GM23338 (cell line): ENCODE results near the gene CARD10. TPM values are rescaled to one million over a fixed set of nuclear protein-coding genes. Genes with fewer than 3 reads are reported as not detected.

ENCODE experiments used
- ATAC-seq: fragments of 200-7000 bp; cut with Tn5 transposase; 3 replicates; pipeline ENCODE4 v1.9.1; 2020
- DNase-seq: peaks from one replicate; pipeline ENCODE4 v3.0.0-alpha.2; 2015; ENCODE audit warnings: low spot score
- H2AFZ ChIP-seq: fragments of 200-600 bp; sonication (generic); 2 replicates; pipeline ENCODE4 v1.8.0; 2016; ENCODE audit warnings: antibody characterized with exemption, mild to moderate bottlenecking, moderate library complexity
- H3F3A ChIP-seq: fragments of 200-600 bp; sonication (generic); replicated peaks from 2 replicates; pipeline ENCODE4 v1.8.0; 2017; ENCODE audit warnings: antibody characterized with exemption, mixed run types, low read depth
- H3K27ac ChIP-seq: fragments of 200-600 bp; sonication (generic); 2 replicates; pipeline ENCODE4 v1.6.1; 2016; ENCODE audit warnings: low read depth
- H3K27me3 ChIP-seq: fragments of 200-600 bp; sonication (generic); 2 replicates; pipeline ENCODE4 v1.8.0; 2016; ENCODE audit warnings: mild to moderate bottlenecking, mixed run types, moderate library complexity; ENCODE audit not compliant: insufficient read depth
- H3K36me3 ChIP-seq: fragments of 200-600 bp; sonication (generic); 2 replicates; pipeline ENCODE4 v1.8.0; 2016; ENCODE audit warnings: mild to moderate bottlenecking; ENCODE audit not compliant: insufficient read depth
- H3K4me1 ChIP-seq: fragments of 200-600 bp; sonication (generic); 2 replicates; pipeline ENCODE4 v1.8.0; 2016; ENCODE audit warnings: mild to moderate bottlenecking, moderate library complexity; ENCODE audit not compliant: insufficient read depth
- H3K4me2 ChIP-seq: fragments of 200-600 bp; sonication (generic); 2 replicates; pipeline ENCODE4 v1.7.1; 2017; ENCODE audit warnings: mixed run types
- H3K4me3 ChIP-seq: fragments of 200-600 bp; sonication (generic); 2 replicates; pipeline ENCODE4 v1.6.1; 2016; ENCODE audit warnings: mixed run types
- H3K79me2 ChIP-seq: fragments of 200-600 bp; sonication (generic); replicated peaks from 2 replicates; pipeline ENCODE4 v1.8.0; 2017; ENCODE audit warnings: mild to moderate bottlenecking; ENCODE audit not compliant: insufficient read depth
- H3K9me2 ChIP-seq: fragments of 200-600 bp; sonication (generic); 2 replicates; pipeline ENCODE4 v1.8.0; 2017; ENCODE audit not compliant: insufficient read depth
- H4K20me1 ChIP-seq: fragments of 200-600 bp; sonication (generic); replicated peaks from 2 replicates; pipeline ENCODE4 v1.8.0; 2017; ENCODE audit warnings: mild to moderate bottlenecking; ENCODE audit not compliant: insufficient read depth
- H3K27ac Mint-ChIP-seq: 2 replicates; pipeline ENCODE4 v1.8.0; 2020; ENCODE audit warnings: inconsistent platforms, mild to moderate bottlenecking, moderate library complexity, mixed read lengths
- H3K27me3 Mint-ChIP-seq: 3 replicates; pipeline ENCODE4 v1.8.0; 2022; ENCODE audit warnings: low read depth, mild to moderate bottlenecking, moderate library complexity, mixed read lengths, inconsistent platforms; ENCODE audit not compliant: insufficient read depth, poor library complexity
- H3K36me3 Mint-ChIP-seq: 3 replicates; pipeline ENCODE4 v1.8.0; 2021; ENCODE audit warnings: low read depth, mild to moderate bottlenecking, inconsistent platforms, moderate library complexity, mixed read lengths
- H3K4me1 Mint-ChIP-seq: 3 replicates; pipeline ENCODE4 v1.8.0; 2020; ENCODE audit warnings: mild to moderate bottlenecking, inconsistent platforms, mixed read lengths
- H3K4me3 Mint-ChIP-seq: 3 replicates; pipeline ENCODE4 v1.8.0; 2021; ENCODE audit warnings: moderate library complexity, mild to moderate bottlenecking, inconsistent platforms, mixed read lengths
- H3K9me3 Mint-ChIP-seq: 3 replicates; pipeline ENCODE4 v1.8.0; 2020; ENCODE audit warnings: moderate library complexity, mild to moderate bottlenecking, inconsistent platforms, mixed read lengths
- CREB1 ChIP-seq: fragments of 250-450 bp; sonication (Bioruptor Pico); IDR thresholded peaks from 2 replicates; pipeline ENCODE4 v1.5.0; 2020; ENCODE audit warnings: low read depth, mild to moderate bottlenecking, moderate library complexity
- EZH2 ChIP-seq: fragments of 200-600 bp; sonication (generic); IDR thresholded peaks from one replicate; pipeline ENCODE4 v1.8.0; 2017; ENCODE audit warnings: antibody characterized with exemption, mild to moderate bottlenecking, low read depth; ENCODE audit not compliant: unreplicated experiment
- EZH2phosphoT487 ChIP-seq: fragments of 200-600 bp; sonication (generic); IDR thresholded peaks from one replicate; pipeline ENCODE4 v1.8.1; 2018; ENCODE audit warnings: antibody characterized with exemption; ENCODE audit not compliant: unreplicated experiment
- JUNB ChIP-seq: IDR thresholded peaks from one replicate; pipeline ENCODE4 v1.6.1; 2016; ENCODE audit warnings: antibody characterized with exemption; ENCODE audit not compliant: unreplicated experiment
- NANOG ChIP-seq: IDR thresholded peaks from 2 replicates; pipeline ENCODE4 v1.6.1; 2016; ENCODE audit warnings: antibody characterized with exemption, borderline replicate concordance
- POLR2AphosphoS5 ChIP-seq: IDR thresholded peaks from 2 replicates; pipeline ENCODE4 v1.6.1; 2016; ENCODE audit warnings: antibody characterized with exemption, low read depth
- STAT1 ChIP-seq: IDR thresholded peaks from one replicate; pipeline ENCODE4 v1.6.1; 2016; ENCODE audit warnings: antibody characterized with exemption; ENCODE audit not compliant: unreplicated experiment
- ZNF331 ChIP-seq: fragments of 250-450 bp; sonication (Bioruptor Pico); IDR thresholded peaks from 2 replicates; pipeline ENCODE4 v1.5.0; 2020; ENCODE audit warnings: low read depth, mild to moderate bottlenecking, moderate library complexity
- polyA plus RNA-seq: library from polyadenylated mRNA; unstranded; fragments of >200 nt; fragmentation: Nextera tagmentation; extraction: Ambion mirVana; gene quantifications from 2 replicates; pipeline ENCODE4 v1.2.1, GENCODE V29; 2016
- total RNA-seq: library from RNA; depleted of rRNA; stranded (reverse); fragments of >200 nt; shearing (Covaris generic); gene quantifications from 2 replicates; pipeline ENCODE4 v1.2.3, GENCODE V29; 2014
- TF ChIP-seq, protein P1 (sequence below): IDR thresholded peaks from one replicate; pipeline ENCODE4 v1.6.1; 2018; ENCODE audit warnings: antibody characterized with exemption; ENCODE audit not compliant: unreplicated experiment
- TF ChIP-seq, protein P2 (sequence below), 2 experiments: fragments of 200-600 bp in 1 of 2; sonication (generic) in 1 of 2; conservative IDR thresholded peaks; 2 replicates each; pipeline versions ENCODE4 v1.5.1 to v1.6.1; 2016 to 2017; ENCODE audit warnings: antibody characterized with exemption in 2 of 2, low read depth in 2 of 2, mild to moderate bottlenecking in 2 of 2, moderate library complexity in 1 of 2

CARD10 gene
- total and polyA plus RNA-seq, 2 experiments from 2014 or later = 5.4 to 17.2 TPM

DNA sequence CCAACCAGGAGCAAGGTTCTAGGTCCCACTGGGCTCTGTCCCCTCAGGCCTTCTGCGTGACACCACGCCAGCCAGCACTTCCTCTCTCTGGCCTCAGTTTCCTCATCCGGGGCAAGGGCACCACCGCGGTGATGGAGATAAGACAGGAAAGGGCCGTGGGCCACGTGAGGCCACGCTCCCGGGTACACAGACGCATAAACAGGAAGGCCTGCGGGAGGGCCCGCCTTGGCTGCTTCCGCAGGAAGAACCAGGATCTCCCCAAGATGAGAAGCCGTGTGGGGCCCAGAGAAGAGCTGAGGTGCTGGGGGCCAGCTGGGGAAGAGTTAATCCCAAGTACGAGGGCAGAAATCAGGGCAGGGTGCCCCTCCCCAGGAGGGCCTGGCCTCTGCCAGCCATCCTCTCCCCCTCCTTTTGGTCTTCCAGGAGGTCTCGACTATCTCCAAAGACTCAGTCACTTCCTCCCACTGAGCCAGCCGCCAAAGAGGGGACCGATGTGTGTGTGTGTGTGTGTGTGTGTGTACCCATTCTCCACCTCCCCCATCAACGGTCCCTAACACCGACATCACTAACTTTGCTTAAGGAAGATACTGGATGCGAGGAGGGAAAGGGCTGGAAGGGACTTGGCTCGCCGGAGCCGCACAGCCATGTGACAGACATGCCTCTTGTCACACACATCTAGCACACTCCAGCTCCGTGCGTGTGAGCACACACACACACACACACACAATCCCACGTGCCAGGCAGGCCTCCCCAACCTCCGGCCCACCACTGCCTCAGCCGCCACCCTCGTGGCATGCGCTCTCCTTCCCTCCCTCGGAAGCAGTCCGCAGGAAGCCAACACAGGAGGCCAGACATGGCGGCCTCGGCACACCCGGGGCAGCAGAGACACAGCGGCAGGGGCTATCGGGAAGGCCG lies 34.5 kb downstream of the CARD10 start:
- H3K79me2 ChIP-seq = no peaks in the 10 kb centered on the region
- no peaks in the 10 kb centered on the region for H3K36me3 ChIP-seq
- Mint-ChIP-seq H3K27me3 (peaks cover 15% of the 10 kb centered on the region), H3K4me1 (peaks cover 50% of the 10 kb centered on the region), H3K27ac (no peak overlapping the region), H3K4me3 (no peak overlapping the region), H3K9me3 (no peaks in the 10 kb centered on the region), H3K36me3 (no peaks in the 10 kb centered on the region)
- no peak overlapping the region for H3K4me2 ChIP-seq
- no peak overlapping the region for H3K27ac ChIP-seq
- no peak for ATAC-seq
- no peaks in the 10 kb centered on the region for H3K27me3 ChIP-seq
- DNase-seq = no peak
- H3F3A ChIP-seq = no peaks in the 10 kb centered on the region
- H3K4me1 ChIP-seq = peaks cover 22% of the 10 kb centered on the region; the same call in 1 of the 2 replicates
- H2AFZ ChIP-seq = no peak overlapping the region
- H4K20me1 ChIP-seq = no peaks in the 10 kb centered on the region
- H3K9me2 ChIP-seq = no peaks in the 10 kb centered on the region
- no peak overlapping the region for H3K4me3 ChIP-seq
- TF ChIP-seq POLR2AphosphoS5 (no peak), EZH2phosphoT487 (no peak), STAT1 (no peak), CREB1 (CRISPR knock-in tag) (no peak), ZNF331 (CRISPR knock-in tag) (no peak), JUNB (no peak), NANOG (no peak), EZH2 (no peak)
- TF ChIP-seq, protein P1, sequence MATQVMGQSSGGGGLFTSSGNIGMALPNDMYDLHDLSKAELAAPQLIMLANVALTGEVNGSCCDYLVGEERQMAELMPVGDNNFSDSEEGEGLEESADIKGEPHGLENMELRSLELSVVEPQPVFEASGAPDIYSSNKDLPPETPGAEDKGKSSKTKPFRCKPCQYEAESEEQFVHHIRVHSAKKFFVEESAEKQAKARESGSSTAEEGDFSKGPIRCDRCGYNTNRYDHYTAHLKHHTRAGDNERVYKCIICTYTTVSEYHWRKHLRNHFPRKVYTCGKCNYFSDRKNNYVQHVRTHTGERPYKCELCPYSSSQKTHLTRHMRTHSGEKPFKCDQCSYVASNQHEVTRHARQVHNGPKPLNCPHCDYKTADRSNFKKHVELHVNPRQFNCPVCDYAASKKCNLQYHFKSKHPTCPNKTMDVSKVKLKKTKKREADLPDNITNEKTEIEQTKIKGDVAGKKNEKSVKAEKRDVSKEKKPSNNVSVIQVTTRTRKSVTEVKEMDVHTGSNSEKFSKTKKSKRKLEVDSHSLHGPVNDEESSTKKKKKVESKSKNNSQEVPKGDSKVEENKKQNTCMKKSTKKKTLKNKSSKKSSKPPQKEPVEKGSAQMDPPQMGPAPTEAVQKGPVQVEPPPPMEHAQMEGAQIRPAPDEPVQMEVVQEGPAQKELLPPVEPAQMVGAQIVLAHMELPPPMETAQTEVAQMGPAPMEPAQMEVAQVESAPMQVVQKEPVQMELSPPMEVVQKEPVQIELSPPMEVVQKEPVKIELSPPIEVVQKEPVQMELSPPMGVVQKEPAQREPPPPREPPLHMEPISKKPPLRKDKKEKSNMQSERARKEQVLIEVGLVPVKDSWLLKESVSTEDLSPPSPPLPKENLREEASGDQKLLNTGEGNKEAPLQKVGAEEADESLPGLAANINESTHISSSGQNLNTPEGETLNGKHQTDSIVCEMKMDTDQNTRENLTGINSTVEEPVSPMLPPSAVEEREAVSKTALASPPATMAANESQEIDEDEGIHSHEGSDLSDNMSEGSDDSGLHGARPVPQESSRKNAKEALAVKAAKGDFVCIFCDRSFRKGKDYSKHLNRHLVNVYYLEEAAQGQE = no peak
- TF ChIP-seq, protein P2, sequence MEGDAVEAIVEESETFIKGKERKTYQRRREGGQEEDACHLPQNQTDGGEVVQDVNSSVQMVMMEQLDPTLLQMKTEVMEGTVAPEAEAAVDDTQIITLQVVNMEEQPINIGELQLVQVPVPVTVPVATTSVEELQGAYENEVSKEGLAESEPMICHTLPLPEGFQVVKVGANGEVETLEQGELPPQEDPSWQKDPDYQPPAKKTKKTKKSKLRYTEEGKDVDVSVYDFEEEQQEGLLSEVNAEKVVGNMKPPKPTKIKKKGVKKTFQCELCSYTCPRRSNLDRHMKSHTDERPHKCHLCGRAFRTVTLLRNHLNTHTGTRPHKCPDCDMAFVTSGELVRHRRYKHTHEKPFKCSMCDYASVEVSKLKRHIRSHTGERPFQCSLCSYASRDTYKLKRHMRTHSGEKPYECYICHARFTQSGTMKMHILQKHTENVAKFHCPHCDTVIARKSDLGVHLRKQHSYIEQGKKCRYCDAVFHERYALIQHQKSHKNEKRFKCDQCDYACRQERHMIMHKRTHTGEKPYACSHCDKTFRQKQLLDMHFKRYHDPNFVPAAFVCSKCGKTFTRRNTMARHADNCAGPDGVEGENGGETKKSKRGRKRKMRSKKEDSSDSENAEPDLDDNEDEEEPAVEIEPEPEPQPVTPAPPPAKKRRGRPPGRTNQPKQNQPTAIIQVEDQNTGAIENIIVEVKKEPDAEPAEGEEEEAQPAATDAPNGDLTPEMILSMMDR (conservative IDR thresholded peaks at IDR 0.05; ENCODE audit: low read depth in 2 of 2) = no peak
